Activated CD8-positive, alpha-beta memory T cell treated with anti-CD3 and anti-CD28 coated beads, Interleukin-2, amount 50 U/mL, for 1 hour (primary cell): ENCODE results near the gene DEPDC5.

Experiments used
- DNase-seq: peaks from one replicate; pipeline ENCODE4 v3.0.0-alpha.2; 2020; ENCODE audit errors: extremely low read depth

DEPDC5 gene

GRCh38 chr22:31895411-31896123, 141.7 kb downstream of the DEPDC5 start:
- no peak for DNase-seq

DNA sequence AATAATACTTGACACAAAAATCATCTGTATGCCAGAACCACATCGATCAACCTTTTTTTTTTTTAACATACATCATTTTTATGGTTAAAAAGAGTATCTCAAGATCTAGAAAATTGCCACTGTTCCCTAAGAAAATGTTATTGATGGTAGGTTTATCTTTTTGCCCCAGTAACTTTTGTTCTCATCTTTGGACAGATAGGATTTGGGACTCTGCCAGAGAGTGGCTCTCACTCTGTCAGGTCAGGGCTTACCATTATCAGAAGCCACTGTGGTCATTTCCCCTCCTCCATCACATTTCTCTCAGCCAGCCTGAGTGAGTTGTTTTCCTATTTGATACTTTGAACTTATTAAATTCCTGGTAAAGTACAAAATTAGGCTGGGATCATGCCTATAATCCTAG, 142.7 kb downstream of the DEPDC5 start:
- DNase-seq: no peak

GRCh38 chr22:31897842-31898805, 144.3 kb downstream of the DEPDC5 start:
- no peak for DNase-seq

GRCh38 chr22:31898926-31899325, 145.1 kb downstream of the DEPDC5 start:
- DNase-seq: no peak

DNA sequence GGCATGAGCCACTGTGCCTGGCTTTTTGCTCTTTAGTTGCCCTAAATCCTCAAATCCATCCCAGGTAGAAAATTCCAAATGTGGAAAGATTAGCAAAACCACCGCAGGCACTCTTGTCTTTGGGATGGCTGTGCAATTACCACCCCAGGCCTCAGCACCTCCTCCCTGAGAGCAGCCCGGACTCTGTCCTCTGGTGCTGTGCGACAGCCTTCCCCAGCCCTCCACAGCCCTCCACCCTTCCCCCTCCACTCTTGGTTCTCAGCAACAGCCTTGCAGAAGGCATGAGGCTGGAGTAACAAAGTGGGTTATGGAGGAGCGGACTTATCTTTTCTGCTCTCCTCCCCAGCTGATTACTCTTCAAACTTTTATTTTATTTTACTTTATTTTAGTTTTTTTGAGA, 145.8 kb downstream of the DEPDC5 start:
- no peak for DNase-seq

- no peak for DNase-seq
Measured at GRCh38 chr22:31901388-31902137, 147.7 kb downstream of the DEPDC5 start.

DNA sequence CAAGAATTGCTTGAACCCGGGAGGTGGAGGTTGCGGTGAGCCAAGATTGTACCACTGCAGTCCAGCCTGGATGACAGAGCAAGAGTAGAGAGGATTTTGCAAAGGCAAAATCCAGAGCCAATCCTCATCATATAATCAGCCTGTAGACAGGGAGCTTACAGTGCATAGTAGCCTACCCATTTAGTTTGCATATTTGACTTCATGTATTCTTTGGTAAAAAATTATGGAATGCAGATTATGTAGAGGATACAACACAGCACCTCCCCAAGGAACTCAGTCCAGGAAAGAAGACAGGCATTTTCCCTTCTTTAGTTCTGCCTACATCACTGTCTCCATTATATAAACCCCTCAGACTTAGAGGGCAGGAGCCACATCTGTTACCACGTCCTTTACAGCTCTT, 150.8 kb downstream of the DEPDC5 start:
- DNase-seq: no peak

GRCh38 chr22:31905356-31905755, 151.5 kb downstream of the DEPDC5 start:
- no peak for DNase-seq

DNA sequence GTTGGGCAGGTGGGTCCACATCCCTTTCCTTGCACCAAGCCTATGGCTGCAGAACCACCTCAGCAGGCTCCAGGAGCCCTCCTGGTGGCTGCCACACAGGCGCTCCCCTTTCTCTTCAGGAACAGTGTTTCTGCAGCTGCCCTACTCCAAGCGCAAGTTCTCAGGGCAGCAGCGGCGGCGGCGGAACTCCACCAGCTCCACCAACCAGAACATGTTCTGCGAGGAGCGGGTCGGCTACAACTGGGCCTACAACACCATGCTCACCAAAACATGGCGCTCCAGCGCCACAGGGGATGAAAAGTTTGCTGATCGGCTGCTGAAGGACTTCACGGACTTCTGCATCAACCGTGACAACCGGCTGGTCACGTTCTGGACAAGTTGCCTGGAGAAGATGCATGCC, 152.3 kb downstream of the DEPDC5 start:
- no peak for DNase-seq

DNA sequence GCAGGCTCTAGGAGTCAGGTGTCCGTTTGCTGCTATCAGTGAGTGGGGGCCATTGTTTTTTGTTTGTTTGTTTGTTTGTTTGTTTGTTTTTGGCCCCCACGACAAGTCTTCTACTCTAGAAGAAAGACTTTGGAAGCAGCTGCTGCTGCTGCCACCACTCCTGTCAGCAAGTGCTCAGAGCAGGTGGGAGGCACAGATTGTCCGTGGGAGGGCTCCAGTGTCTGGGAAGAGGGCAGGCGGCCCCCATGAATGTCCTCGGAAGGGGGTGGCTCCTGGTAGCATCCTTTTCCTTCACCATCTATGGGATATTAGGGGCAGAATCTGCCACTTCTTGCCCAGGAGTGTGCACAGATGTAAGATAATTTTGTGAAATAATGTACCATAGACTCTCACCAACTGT, 152.8 kb downstream of the DEPDC5 start:
- DNase-seq: no peak

DNA sequence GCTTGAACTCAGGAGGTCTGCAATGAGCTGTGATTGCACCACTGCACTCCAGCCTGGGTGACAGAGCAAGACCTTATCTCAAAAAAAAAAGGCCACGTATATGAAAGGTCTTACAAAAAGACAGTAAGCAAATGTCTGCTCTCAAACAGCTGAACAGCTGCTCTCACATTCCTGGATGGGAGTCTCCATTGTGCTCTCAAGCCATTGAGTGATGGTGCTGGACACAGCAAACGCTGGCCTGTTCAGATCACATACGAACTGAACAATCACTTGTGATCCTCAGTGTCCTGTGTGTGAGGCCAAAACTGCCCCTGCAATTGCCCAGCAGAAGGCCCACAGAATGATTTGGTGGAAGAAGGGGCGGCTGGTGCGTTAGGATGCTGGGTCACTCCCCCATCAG, 156.2 kb downstream of the DEPDC5 start:
- DNase-seq: no peak

DNA sequence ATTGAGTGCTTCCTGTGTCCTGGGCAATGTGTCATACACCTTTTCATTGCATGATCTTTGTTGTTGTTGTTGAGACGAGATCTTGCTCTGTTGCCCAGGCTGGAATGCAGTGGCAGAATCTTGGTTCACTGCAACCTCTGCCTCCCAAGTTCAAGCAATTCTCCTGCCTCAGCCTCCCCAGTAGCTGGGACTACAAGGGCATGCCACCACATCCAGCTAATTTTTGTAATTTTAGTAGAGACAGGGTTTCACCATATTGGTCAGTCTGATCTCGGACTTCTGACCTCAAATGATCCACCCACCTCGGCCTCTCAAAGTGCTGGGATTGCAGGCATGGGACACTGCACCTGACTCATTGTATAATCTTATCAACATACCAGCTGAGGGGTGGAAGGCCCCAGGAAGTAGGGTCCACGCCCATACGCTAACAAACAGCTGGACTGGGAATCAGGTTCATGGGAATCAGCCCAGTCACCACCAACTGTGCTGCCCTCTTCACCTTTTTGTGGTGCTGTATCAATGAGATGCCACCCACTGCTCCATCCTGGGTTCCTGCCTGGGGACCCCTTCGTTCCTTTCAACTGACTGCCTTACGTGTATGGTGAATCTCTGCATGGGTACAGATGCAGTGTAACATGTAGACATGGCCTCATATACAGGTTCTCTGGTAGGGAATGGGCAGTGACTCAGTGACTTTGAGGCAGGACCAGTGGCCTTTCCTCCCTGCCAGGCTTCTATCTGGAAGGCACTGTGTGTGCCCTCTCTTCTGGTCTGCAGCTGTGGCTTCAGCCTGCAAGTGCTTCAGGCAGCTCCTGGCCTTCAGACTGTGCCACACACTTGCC, 158.0 kb downstream of the DEPDC5 start:
- no peak for DNase-seq

GRCh38 chr22:31912407-31912743, 158.6 kb downstream of the DEPDC5 start:
- DNase-seq: no peak

GRCh38 chr22:31915586-31915985, 161.8 kb downstream of the DEPDC5 start:
- no peak for DNase-seq

GRCh38 chr22:31917227-31917921, 163.6 kb downstream of the DEPDC5 start:
- no peak for DNase-seq

GRCh38 chr22:31919730-31920129, 165.9 kb downstream of the DEPDC5 start:
- DNase-seq: no peak

DNA sequence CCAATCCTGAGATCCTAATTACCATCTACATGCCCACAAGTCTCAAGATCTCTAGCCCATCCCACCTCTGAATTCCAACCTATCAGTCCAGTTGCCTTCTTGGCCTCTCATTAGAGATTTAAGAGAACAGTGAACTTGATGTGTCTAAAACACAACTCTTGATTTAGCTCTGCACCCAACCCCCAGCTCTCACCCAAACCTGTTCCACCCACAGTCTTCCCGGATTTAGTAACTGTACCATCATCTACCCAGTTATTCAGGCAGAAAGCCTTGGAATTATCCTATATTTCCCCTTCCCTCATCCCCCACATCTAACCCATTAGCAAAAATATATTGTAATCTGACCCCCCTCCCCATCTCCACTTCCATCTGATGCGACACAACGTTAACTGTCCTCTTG, 166.5 kb downstream of the DEPDC5 start:
- no peak for DNase-seq

GRCh38 chr22:31921106-31921505, 167.3 kb downstream of the DEPDC5 start:
- no peak for DNase-seq

DNA sequence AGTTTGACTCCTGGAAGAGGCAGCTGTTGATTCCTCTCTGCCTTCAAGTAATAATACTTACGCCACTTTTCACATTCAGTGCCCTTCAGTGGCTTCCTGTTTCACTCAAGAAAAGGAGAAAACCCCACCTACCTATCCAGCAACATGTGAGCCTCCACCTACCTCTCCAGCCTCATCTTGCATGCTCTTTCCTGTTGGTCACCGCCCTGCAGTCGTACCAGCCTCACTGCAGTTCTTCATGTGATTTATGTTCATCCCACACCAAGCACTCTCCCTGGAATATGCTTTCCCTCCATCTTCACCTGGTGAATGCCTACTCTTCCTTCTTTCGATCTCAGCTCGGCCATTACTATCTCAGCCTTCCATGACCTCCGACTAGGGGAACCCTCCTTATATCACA, 168.7 kb downstream of the DEPDC5 start:
- no peak for DNase-seq

- DNase-seq: no peak
Measured at GRCh38 chr22:31923136-31923535, 169.3 kb downstream of the DEPDC5 start.

- no peak for DNase-seq
Measured at GRCh38 chr22:31923747-31924146, 169.9 kb downstream of the DEPDC5 start.
